ENCODE results near the gene SPAG17. TPM values are rescaled to one million over a fixed set of nuclear protein-coding genes. Genes with fewer than 3 reads are reported as not detected.

The SPAG17 gene
- total RNA-seq, 1 experiment from 2014 or later: not detected

DNA sequence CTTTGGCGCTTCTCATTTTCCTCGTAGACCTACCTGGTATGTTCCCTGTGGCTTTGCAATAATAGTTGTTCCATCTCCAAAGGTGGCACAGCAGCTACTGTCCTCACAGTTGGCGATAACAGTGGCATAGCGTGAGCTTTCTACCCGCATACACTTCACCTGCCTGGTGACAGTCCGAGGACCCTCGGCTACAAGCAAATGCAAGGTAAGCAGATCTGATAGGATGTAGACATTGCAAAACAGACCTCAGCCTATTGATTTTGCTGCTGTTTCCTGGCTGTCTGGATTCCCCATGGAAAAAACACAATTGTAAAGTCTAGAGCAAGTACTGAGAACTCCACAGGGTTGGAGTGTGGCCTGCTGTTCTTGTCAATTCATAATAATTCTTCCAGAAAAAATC, 177.0 kb downstream of the SPAG17 start:
- BruUV-seq (replicated peaks): no TSS peak
- TF ChIP-seq YY1 (IDR thresholded peaks at IDR 0.05; ENCODE audit: extremely low read depth, insufficient replicate concordance, low read depth, low read length) (no peak), RAD21 (IDR thresholded peaks at IDR 0.05; ENCODE audit: low read depth) (no peak)
- TF ChIP-seq, protein P1, sequence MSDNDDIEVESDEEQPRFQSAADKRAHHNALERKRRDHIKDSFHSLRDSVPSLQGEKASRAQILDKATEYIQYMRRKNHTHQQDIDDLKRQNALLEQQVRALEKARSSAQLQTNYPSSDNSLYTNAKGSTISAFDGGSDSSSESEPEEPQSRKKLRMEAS (IDR thresholded peaks at IDR 0.05): no peak
- TF ChIP-seq, protein P2, sequence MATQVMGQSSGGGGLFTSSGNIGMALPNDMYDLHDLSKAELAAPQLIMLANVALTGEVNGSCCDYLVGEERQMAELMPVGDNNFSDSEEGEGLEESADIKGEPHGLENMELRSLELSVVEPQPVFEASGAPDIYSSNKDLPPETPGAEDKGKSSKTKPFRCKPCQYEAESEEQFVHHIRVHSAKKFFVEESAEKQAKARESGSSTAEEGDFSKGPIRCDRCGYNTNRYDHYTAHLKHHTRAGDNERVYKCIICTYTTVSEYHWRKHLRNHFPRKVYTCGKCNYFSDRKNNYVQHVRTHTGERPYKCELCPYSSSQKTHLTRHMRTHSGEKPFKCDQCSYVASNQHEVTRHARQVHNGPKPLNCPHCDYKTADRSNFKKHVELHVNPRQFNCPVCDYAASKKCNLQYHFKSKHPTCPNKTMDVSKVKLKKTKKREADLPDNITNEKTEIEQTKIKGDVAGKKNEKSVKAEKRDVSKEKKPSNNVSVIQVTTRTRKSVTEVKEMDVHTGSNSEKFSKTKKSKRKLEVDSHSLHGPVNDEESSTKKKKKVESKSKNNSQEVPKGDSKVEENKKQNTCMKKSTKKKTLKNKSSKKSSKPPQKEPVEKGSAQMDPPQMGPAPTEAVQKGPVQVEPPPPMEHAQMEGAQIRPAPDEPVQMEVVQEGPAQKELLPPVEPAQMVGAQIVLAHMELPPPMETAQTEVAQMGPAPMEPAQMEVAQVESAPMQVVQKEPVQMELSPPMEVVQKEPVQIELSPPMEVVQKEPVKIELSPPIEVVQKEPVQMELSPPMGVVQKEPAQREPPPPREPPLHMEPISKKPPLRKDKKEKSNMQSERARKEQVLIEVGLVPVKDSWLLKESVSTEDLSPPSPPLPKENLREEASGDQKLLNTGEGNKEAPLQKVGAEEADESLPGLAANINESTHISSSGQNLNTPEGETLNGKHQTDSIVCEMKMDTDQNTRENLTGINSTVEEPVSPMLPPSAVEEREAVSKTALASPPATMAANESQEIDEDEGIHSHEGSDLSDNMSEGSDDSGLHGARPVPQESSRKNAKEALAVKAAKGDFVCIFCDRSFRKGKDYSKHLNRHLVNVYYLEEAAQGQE (IDR thresholded peaks at IDR 0.05; ENCODE audit: low read depth): no peak
- CTCF ChIA-PET: no interaction called here

DNA sequence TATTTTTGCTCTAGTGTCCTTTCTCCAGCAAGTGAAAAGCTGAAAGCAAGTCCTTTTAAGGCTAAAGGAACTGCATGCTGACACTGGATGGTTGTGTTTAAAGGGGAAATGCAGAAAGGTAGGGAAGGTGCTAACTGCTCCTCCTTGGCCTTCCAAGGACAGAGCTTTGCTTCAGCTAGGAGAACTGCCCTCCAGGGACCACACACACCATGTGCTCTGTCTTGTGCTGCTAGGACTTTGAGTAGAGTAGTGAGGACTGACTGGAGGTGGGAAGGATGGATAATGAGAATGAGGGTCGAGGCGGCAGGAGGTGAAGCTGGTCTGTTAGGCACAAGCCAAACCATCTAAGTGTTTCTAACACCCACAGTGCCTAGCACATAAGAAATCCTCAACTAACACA, 177.6 kb downstream of the SPAG17 start:
- Histone ChIP-seq H3K4me1 (ENCODE audit: control insufficient read depth in 1 of 2, insufficient read depth in 2 of 2, low read length in 2 of 2) (no peaks in the 10 kb centered on the region), H3K9me2 (ENCODE audit: insufficient read depth) (no peaks in the 10 kb centered on the region), H2AFZ (ENCODE audit: low read depth, low read length, poor library complexity, severe bottlenecking) (no peak overlapping the region), H3K36me3 (ENCODE audit: control insufficient read depth in 1 of 2, insufficient read depth in 2 of 2, low read length in 2 of 2) (no peaks in the 10 kb centered on the region), H3K9ac (ENCODE audit: low read length) (no peak overlapping the region), H3K4me3 (replicated peaks in 1 of 2; ENCODE audit: low read depth in 1 of 2, low read length in 2 of 2) (no peak overlapping the region), H3K9me3 (ENCODE audit: control insufficient read depth in 1 of 2, insufficient read depth in 1 of 2, low read depth in 1 of 2, low read length in 2 of 2) (no peaks in the 10 kb centered on the region), H3K27me3 (ENCODE audit: insufficient read depth, low read length) (no peaks in the 10 kb centered on the region), H4K20me1 (ENCODE audit: insufficient read depth) (no peaks in the 10 kb centered on the region), H3K4me2 (ENCODE audit: low read length) (no peak overlapping the region), H3K27ac (ENCODE audit: low read depth, low read length) (no peak overlapping the region), H3K79me2 (ENCODE audit: insufficient read depth, low read length) (no peaks in the 10 kb centered on the region)
- no TSS peak for BruUV-seq (replicated peaks)
- ATAC-seq (no peak), DNase-seq (ENCODE audit: low read depth, low spot score) (no peak)
- RAD21 ChIA-PET (ENCODE audit: low non-redundant PET in 1 of 2, low total read pairs in 2 of 2, uncharacterized antibody in 2 of 2, unreplicated experiment in 2 of 2): no interaction called here
- CTCF ChIA-PET: no interaction called here
- intact Hi-C loops (cut with micrococcal nuclease): no loop called here
- TF ChIP-seq FOSL1 (IDR thresholded peaks at IDR 0.05; ENCODE audit: low read depth): no peak
- no peak for TF ChIP-seq YY1 (IDR thresholded peaks at IDR 0.05; ENCODE audit: extremely low read depth, insufficient replicate concordance, low read depth, low read length)
- no peak for TF ChIP-seq EZH2 (IDR thresholded peaks at IDR 0.05)
- no peak for TF ChIP-seq ZNF274 (IDR thresholded peaks at IDR 0.05; ENCODE audit: low read depth, low read length)
- TF ChIP-seq CEBPB (IDR thresholded peaks at IDR 0.05; ENCODE audit: low read depth): no peak
- no peak for TF ChIP-seq TCF7L2 (IDR thresholded peaks at IDR 0.05; ENCODE audit: borderline replicate concordance, extremely low read depth, insufficient read depth, insufficient read length)
- POLR2A ChIA-PET: no interaction called here

More for the DNA sequence above, 177.0 kb downstream of the SPAG17 start:
- ChIA-PET POLR2A (no interaction called here), RAD21 (ENCODE audit: low non-redundant PET in 1 of 2, low total read pairs in 2 of 2, uncharacterized antibody in 2 of 2, unreplicated experiment in 2 of 2) (no interaction called here)
- Histone ChIP-seq H3K27me3 (ENCODE audit: insufficient read depth, low read length) (no peaks in the 10 kb centered on the region), H3K79me2 (ENCODE audit: insufficient read depth, low read length) (no peaks in the 10 kb centered on the region), H3K36me3 (ENCODE audit: control insufficient read depth in 1 of 2, insufficient read depth in 2 of 2, low read length in 2 of 2) (no peaks in the 10 kb centered on the region), H3K4me1 (ENCODE audit: control insufficient read depth in 1 of 2, insufficient read depth in 2 of 2, low read length in 2 of 2) (no peaks in the 10 kb centered on the region), H3K27ac (ENCODE audit: low read depth, low read length) (no peak overlapping the region), H3K4me2 (ENCODE audit: low read length) (no peak overlapping the region), H3K9ac (ENCODE audit: low read length) (no peak overlapping the region), H4K20me1 (ENCODE audit: insufficient read depth) (no peaks in the 10 kb centered on the region), H3K9me3 (ENCODE audit: control insufficient read depth in 1 of 2, insufficient read depth in 1 of 2, low read depth in 1 of 2, low read length in 2 of 2) (no peaks in the 10 kb centered on the region), H2AFZ (ENCODE audit: low read depth, low read length, poor library complexity, severe bottlenecking) (no peak overlapping the region), H3K9me2 (ENCODE audit: insufficient read depth) (no peaks in the 10 kb centered on the region), H3K4me3 (replicated peaks in 1 of 2; ENCODE audit: low read depth in 1 of 2, low read length in 2 of 2) (no peak overlapping the region)
- intact Hi-C loops (cut with micrococcal nuclease): no loop called here
- ATAC-seq: no peak
- DNase-seq (ENCODE audit: low read depth, low spot score): no peak

Measured in HCT116 (cell line).